GM21515 (cell line): Measurements from ENCODE around the gene SCMH1.

Experiments used
- ATAC-seq: cut with Tn5 transposase; IDR thresholded peaks from one replicate; pipeline ENCODE4 v1.9.1; 2021; ENCODE audit not compliant: unreplicated experiment

The SCMH1 gene

DNA sequence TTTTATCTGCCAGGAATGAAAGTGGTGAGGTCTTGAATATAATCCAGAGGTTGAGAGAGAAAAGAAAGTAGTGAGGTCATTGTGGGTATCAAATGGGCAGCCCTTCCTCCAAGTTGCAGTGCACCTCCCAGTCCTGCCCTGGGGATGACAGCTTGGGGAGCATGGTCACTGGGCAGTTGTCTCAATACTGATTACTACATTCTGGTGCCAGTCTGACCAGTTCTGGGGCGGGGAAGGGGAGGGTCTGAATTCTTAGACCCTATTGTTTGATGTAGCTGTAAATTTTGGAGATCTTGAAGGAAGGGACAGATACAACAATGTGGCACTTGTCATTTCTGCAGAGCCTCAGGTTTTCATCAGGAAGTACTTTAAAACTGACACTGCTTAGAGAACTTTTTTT is 231.8 kb downstream of the SCMH1 start:
- no peak for ATAC-seq

- ATAC-seq, result no peak
Observed at GRCh38 chr1:41009466-41009865, 232.6 kb downstream of the SCMH1 start.

GRCh38 chr1:41006942-41007865 is 234.9 kb downstream of the SCMH1 start:
- ATAC-seq, result no peak

DNA sequence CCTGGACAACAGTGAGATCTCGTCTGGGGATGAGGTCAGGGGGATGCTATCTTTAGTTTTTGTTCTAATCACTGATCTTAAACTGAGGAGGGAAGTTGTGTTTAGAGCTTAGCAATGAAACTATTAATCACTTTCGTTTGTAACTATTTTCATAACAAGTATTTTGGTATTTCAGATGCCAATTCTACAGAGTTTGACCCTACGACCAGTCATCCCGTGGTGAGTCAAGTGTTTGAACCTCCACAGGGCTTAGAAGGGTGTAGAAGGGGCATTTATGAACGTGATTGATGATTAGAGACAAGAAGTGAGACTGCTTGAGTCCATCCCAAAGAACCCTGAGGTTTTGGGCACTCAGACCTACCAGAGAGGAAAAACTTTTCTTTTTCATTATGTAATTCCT is 236.2 kb downstream of the SCMH1 start:
- no peak for ATAC-seq

- ATAC-seq, result peak; percentile 93
Observed at GRCh38 chr1:41003640-41004220, 238.4 kb downstream of the SCMH1 start.

DNA sequence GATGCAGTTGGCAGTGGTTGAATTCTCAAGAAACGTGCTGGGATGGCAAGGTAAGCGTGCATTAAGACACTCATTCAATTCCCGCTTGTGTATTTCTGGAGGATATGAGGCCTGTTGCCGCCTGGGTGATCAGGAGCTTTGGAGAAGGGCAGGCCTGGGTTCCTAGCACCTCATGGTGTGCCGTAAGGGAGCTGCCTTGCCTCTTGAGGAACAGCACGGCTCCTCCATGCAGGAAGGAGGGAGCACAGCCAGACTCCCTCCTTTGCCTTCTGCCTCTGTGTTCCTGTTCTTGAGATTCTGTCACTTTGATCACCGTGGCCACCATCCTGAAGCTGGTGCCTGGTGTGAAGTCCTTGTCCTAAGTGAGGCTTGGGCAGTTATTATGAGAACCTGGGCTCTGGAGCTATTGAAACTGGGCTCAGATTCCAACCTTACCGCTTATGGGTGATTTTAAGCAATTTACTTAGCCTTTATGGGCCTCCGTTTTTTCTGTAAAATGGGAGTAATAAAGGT is 238.9 kb downstream of the SCMH1 start:
- no peak for ATAC-seq

DNA sequence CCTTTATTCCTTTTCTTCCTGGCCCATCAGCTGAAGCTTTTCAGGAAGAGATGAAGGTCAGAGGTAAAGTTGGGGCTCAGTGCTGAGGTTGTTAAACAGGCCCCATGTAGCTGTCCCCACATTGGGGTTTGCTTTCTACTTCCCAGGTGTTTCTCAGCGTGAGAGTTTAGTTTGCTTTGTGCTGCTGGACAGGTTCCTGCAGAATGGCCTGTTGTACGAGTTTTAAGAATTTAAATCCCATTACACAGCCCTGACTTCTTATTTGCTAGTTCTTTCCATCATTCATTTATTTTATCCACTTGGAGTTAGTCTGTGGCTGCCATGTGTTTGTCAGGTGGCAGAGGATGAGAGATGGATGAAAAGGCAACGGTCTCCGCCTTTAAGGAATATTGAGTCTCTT is 243.4 kb downstream of the SCMH1 start:
- no peak for ATAC-seq

DNA sequence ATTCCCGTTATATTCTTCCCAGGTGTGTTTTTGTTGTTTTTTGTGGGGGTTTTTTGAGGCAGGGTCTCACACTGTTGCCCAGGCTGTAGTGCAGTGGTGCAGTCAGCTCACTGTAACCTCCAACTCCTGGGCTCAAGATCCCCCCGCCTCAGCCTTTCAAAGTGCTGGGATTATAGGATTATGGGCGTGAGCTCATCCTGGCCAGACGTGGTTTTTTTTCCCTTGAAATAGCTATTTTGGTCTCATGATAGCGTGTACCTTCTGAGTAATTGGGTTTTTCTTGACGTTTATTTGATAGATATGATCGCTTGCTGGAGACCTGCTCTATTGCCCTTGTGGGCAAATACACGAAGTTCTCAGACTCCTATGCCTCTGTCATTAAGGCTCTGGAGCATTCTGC is 245.0 kb downstream of the SCMH1 start:
- no peak for ATAC-seq

DNA sequence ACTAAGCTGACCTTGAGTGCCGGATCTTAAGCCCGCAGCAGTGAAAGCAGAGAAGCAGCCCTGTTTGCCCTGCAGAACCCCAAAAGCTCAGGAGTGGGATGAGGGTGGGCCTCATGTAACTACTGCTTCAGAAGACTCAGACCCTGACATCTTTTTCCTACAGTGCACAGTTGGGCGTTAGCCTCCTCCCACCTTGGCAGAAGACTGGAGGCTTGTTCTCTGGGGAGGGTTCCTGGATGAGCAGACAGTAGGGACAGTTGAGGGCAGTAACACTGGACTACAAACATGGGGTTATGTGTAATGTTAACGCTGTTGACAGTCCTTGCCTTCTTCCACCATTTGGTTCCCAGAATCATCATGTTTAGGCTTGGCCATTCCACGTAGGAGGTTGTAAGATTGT is 253.0 kb downstream of the SCMH1 start:
- ATAC-seq, result no peak

DNA sequence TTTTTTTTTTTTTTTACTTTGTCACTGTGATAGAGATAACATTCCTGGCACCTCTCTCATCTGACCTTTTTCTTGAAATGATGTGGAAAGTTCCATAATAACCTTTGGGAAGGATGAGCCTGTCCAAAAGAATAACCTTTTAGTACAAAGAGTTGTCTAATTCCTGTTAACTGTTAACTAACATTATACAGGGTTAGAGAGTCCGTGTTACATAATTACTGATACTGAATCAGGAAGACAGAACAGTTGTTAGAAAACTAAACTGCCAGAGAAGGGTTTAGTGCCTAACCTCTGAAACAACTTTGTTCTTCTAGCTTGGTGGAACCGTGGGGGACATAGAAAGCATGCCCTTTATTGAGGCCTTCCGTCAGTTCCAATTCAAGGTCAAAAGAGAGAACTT is 253.8 kb downstream of the SCMH1 start:
- no peak for ATAC-seq

- ATAC-seq, result no peak
Observed at GRCh38 chr1:40987439-40988276, 254.4 kb downstream of the SCMH1 start.

- ATAC-seq, result no peak
Observed at GRCh38 chr1:40986956-40987355, 255.2 kb downstream of the SCMH1 start.

GRCh38 chr1:40986328-40986783 is 255.8 kb downstream of the SCMH1 start:
- no peak for ATAC-seq

DNA sequence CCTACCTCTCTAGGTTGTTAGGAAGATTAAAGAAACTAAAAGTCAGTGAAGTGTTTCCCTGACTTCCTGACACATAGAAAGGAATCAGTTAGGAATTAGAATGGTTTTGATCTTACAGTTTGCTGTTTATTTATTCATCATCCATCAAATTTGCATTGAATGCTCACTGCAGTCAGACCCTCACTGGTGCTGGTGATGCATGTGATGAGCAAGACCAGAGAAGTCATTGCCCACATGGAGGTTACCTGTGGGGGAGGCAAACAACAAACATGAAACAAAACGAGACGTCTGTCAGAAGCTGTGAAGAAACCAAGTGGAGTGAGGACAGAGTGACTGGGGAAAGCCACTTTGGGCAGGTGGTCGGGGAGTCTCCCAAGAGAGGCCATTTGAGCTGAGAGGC is 256.2 kb downstream of the SCMH1 start:
- ATAC-seq, result no peak

- ATAC-seq, result no peak
Observed at GRCh38 chr1:40985161-40985560, 256.9 kb downstream of the SCMH1 start.

DNA sequence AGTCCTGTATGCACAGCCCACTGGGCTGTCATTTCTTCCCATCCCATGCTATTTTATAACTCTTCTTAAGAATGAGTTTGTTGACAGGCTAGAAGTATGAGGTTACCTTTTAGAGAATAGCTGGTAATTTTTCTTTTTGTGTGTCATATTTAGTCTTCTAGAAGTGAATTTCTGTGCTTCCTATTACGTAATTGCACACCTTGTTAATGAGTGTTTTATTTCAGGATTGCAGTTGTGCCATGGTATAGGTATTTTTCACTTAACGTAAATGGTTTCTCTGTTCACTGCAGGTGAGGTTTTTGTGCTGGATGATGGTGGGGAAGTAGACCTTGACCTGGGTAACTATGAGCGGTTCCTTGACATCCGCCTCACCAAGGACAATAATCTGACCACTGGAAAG is 257.6 kb downstream of the SCMH1 start:
- ATAC-seq, result no peak

GRCh38 chr1:40984066-40984465 is 258.0 kb downstream of the SCMH1 start:
- ATAC-seq, result no peak

DNA sequence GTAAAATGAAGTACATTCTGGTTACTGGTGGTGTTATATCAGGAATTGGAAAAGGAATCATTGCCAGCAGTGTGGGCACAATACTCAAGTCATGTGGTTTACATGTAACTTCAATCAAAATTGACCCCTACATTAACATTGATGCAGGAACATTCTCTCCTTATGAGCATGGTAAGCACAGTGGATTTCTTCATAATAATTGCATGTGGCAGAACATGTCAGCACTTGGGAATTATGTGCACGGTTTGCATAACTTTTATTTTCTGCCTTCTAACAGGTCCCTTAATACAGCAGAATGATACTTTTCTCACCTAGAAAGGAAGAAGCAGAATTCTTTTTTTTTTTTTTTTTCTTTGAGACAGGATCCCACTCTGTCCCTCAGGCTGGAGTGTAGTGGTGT is 258.8 kb downstream of the SCMH1 start:
- no peak for ATAC-seq

DNA sequence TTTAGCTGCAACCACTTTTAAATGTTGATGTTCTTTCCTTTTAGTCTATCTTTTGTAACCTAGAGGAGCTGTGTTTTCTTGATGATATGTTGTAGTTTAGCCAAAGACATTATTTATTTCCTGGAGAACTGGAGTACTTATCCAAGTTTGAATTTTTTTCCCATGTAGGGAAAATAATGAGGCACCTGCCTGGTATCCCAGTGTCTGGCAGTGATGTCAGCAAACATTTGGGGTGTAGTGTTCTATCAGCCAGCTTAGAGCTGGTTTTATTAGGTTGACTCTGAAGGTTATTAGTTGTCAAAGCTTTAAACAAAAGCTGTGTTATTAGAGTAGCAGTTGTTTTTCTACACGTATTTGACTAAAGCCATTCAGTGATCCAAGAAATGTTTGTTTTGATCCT is 259.4 kb downstream of the SCMH1 start:
- ATAC-seq, result no peak

DNA sequence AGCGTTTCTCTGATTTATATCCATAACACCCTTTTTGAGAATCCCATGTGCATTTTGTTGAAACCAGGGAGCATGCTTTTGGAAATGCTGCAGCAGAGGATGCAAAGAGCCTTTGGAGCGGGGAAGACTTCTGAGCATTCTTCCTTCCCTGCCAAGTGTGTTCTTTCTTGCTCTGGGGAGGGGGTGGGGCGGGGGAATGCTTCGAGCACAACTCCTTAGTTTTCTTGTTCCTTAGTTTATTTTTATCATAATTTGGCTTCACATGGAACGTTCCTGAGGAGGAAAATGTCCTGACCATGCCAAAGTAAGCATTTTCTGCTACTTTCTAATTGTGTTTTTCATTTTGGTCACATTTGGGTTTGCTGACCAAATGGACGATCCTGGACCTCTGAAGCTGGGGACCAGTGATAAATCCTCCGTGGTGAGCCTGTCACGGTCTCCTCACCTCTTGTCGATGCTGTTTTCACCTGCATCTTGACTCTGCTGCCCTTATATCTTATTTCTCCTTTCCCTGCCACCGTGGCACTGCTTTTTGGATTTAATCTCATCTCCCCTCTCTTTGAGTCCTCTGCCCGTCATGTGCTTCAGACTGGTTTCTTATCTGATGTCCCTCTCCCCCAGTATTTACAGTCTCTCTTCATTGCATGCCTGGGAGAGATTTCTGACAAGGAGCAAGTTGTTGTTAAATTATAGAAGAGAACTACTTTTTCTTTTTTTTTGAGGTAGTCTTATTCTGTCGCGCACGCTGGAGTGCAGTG is 260.2 kb downstream of the SCMH1 start:
- ATAC-seq, result no peak
